GM20431 (cell line): ENCODE measurements around the gene ATP7A.
"Not testable (repeated sequence)": the region's sequence is repeated elsewhere in the genome, so short reads cannot be mapped to it uniquely, and the experiment has no call there.

ENCODE experiments used
- in situ Hi-C: fragments of 300-500 bp; cut with MseI, MboI; formaldehyde crosslinking; loops from one replicate; pipeline ENCODE4 v1.15.0; 2020; ENCODE audit warnings: low sequenced_read_pairs; ENCODE audit not compliant: unreplicated experiment

ATP7A gene

GRCh38 chrX:77938083-77938680, 27.7 kb downstream of the ATP7A start:
- in situ Hi-C loops = no loop called here

GRCh38 chrX:77945031-77945430, 34.5 kb downstream of the ATP7A start:
- in situ Hi-C loops = not testable (repeated sequence)

- in situ Hi-C loops = no loop called here
Observed at GRCh38 chrX:77945910-77946545, 35.5 kb downstream of the ATP7A start.

- in situ Hi-C loops = no loop called here
Observed at GRCh38 chrX:77946571-77946970, 36.1 kb downstream of the ATP7A start.

- in situ Hi-C loops = no loop called here
Observed at GRCh38 chrX:77949840-77950239, 39.3 kb downstream of the ATP7A start.

GRCh38 chrX:77952173-77952572, 41.7 kb downstream of the ATP7A start:
- in situ Hi-C loops = no loop called here

- in situ Hi-C loops = no loop called here
Observed at GRCh38 chrX:77953302-77953701, 42.8 kb downstream of the ATP7A start.

- in situ Hi-C loops = no loop called here
Observed at GRCh38 chrX:77953708-77954107, 43.2 kb downstream of the ATP7A start.

- in situ Hi-C loops = no loop called here
Observed at GRCh38 chrX:77960567-77960966, 50.1 kb downstream of the ATP7A start.

GRCh38 chrX:77961063-77961462, 50.6 kb downstream of the ATP7A start:
- in situ Hi-C loops = no loop called here

- in situ Hi-C loops = no loop called here
Observed at GRCh38 chrX:77962068-77962902, 51.8 kb downstream of the ATP7A start.

GRCh38 chrX:77966361-77966760, 55.9 kb downstream of the ATP7A start:
- in situ Hi-C loops = no loop called here

GRCh38 chrX:77967631-77968030, 57.1 kb downstream of the ATP7A start:
- in situ Hi-C loops = no loop called here

GRCh38 chrX:77969538-77969937, 59.0 kb downstream of the ATP7A start, which contains the start of gene PGAM4:
TSS of gene PGAM4 (minus strand) at chrX:77969638. CDS start at chrX:77969638, 0 bp downstream.
- in situ Hi-C loops = no loop called here

- in situ Hi-C loops = no loop called here
Observed at GRCh38 chrX:77975755-77976154, 65.3 kb downstream of the ATP7A start.

GRCh38 chrX:77977095-77977494, 66.6 kb downstream of the ATP7A start:
- in situ Hi-C loops = no loop called here

- in situ Hi-C loops = no loop called here
Observed at GRCh38 chrX:77977518-77977917, 67.0 kb downstream of the ATP7A start.

- in situ Hi-C loops = no loop called here
Observed at GRCh38 chrX:77979870-77980269, 69.4 kb downstream of the ATP7A start.

GRCh38 chrX:78011846-78012245, 101.4 kb downstream of the ATP7A start:
- in situ Hi-C loops = no loop called here

GRCh38 chrX:78019586-78020483, 109.3 kb downstream of the ATP7A start:
- in situ Hi-C loops = no loop called here
